Panc1 (cell line): ENCODE data around the gene STAM. TPM values are rescaled to one million over a fixed set of nuclear protein-coding genes. Genes with fewer than 3 reads are reported as not detected.

Experiments
- ATAC-seq: fragments of 200-7000 bp; cut with Tn5 transposase; 2 replicates; pipeline ENCODE4 v1.9.1; 2020; ENCODE audit warnings: mild to moderate bottlenecking, moderate library complexity
- BruUV-seq: library from RNA; stranded (reverse); fragments of 400-500 nt; replicated peaks from 2 replicates; lab custom pipeline; 2021; lab: Mats Ljungman, UMichigan
- CTCF ChIA-PET: fragments of 300-600 bp; sonication (Branson Sonifier 250); formaldehyde crosslinking; loops from one replicate; lab custom pipeline; 2022; ENCODE audit warnings: antibody characterized with exemption; lab: Charles Lee
- POLR2A ChIA-PET: fragments of 300-600 bp; sonication (Branson Sonifier 250); formaldehyde crosslinking; loops from one replicate; lab custom pipeline; 2022; ENCODE audit warnings: antibody characterized with exemption; lab: Charles Lee
- DNase-seq: peaks from one replicate; pipeline ENCODE4 v3.0.0-alpha.2; 2010; ENCODE audit warnings: low read depth, low spot score
- H3K27ac ChIP-seq: 2 replicates; pipeline ENCODE4 v1.5.1; 2011; ENCODE audit warnings: mild to moderate bottlenecking, low read length, inconsistent platforms
- H3K27me3 ChIP-seq: fragments of 200-500 bp; sonication (Bioruptor generic); 2 replicates; pipeline ENCODE4 v1.6.0; 2014; ENCODE audit warnings: low read length, inconsistent platforms; ENCODE audit not compliant: control insufficient read depth, insufficient read depth
- H3K36me3 ChIP-seq: fragments of 200-500 bp; sonication (Bioruptor generic); 2 replicates; pipeline ENCODE4 v1.5.1; 2014; ENCODE audit warnings: inconsistent platforms, mild to moderate bottlenecking, low read length, moderate library complexity; ENCODE audit not compliant: control insufficient read depth, insufficient read depth
- H3K4me1 ChIP-seq: 2 replicates; pipeline ENCODE4 v1.5.1; 2011; ENCODE audit warnings: inconsistent platforms, mild to moderate bottlenecking, low read length, moderate library complexity; ENCODE audit not compliant: control insufficient read depth, insufficient read depth
- H3K4me3 ChIP-seq, 2 experiments: 2 replicates each; pipeline ENCODE4 v1.5.1; 2011 to 2012; ENCODE audit warnings: low read depth in 2 of 2, low read length in 2 of 2, mild to moderate bottlenecking in 2 of 2, inconsistent platforms in 1 of 2, moderate library complexity in 1 of 2
- H3K9me3 ChIP-seq: fragments of 200-500 bp; sonication (Bioruptor generic); 2 replicates; pipeline ENCODE4 v1.5.1; 2014; ENCODE audit warnings: low read depth, mild to moderate bottlenecking, inconsistent platforms, low read length, moderate library complexity; ENCODE audit not compliant: control insufficient read depth, insufficient read depth
- CTCF ChIP-seq: fragments of 450-650 bp; IDR thresholded peaks from 2 replicates; pipeline ENCODE4 v1.5.1; 2017; ENCODE audit warnings: mild to moderate bottlenecking
- POLR2AphosphoS5 ChIP-seq: IDR thresholded peaks from 2 replicates; pipeline ENCODE4 v1.6.1; 2012; ENCODE audit warnings: mild to moderate bottlenecking, low read depth, low read length, moderate library complexity
- SIN3A ChIP-seq: IDR thresholded peaks from 2 replicates; pipeline ENCODE4 v1.6.1; 2012; ENCODE audit warnings: low read depth, mild to moderate bottlenecking, low read length, moderate library complexity, borderline replicate concordance; ENCODE audit not compliant: insufficient read depth
- TCF7L2 ChIP-seq: IDR thresholded peaks from 2 replicates; pipeline ENCODE4 v1.6.1; 2011; ENCODE audit warnings: mild to moderate bottlenecking, low read depth, low read length, inconsistent platforms
- in situ Hi-C: cut with HindIII; loops from 2 replicates; pipeline ENCODE4 v1.10.0; 2016; ENCODE audit warnings: low sequenced_read_pairs, low pct_unique_long_range_greater_than_20kb
- intact Hi-C: fragments of 100-400 bp; cut with micrococcal nuclease; formaldehyde crosslinking; loops from one replicate; pipeline ENCODE4 v1.10.0; 2022; ENCODE audit not compliant: unreplicated experiment
- total RNA-seq: library from RNA; stranded (reverse); gene quantifications from one replicate; pipeline ENCODE4 v1.2.1, GENCODE V29; 2021; ENCODE audit not compliant: unreplicated experiment
- TF ChIP-seq, protein P1 (sequence below), 2 experiments: IDR thresholded peaks; 2 replicates each; pipeline ENCODE4 v1.6.1; 2011 to 2012; ENCODE audit warnings: low read depth in 2 of 2, control low read depth in 1 of 2, low read length in 1 of 2, mild to moderate bottlenecking in 1 of 2, moderate library complexity in 1 of 2; ENCODE audit not compliant: insufficient read depth in 1 of 2

Gene STAM
- total RNA-seq, 1 experiment from 2014 or later = 18.9 TPM

GRCh38 chr10:17668435-17669184 is 24.7 kb downstream of the STAM start:
- ATAC-seq (no peak), DNase-seq (no peak)
- in situ Hi-C loops = no loop called here
- Histone ChIP-seq H3K27me3 (no peaks in the 10 kb centered on the region), H3K4me3 (no peak overlapping the region), H3K36me3 (no peaks in the 10 kb centered on the region; the same call in 1 of the 2 replicates), H3K4me1 (peaks cover 33% of the 10 kb centered on the region), H3K9me3 (no peaks in the 10 kb centered on the region), H3K27ac (no peak overlapping the region)
- CTCF ChIA-PET = no interaction called here
- no TSS peak for BruUV-seq
- POLR2A ChIA-PET = no interaction called here
- TF ChIP-seq, protein P1, sequence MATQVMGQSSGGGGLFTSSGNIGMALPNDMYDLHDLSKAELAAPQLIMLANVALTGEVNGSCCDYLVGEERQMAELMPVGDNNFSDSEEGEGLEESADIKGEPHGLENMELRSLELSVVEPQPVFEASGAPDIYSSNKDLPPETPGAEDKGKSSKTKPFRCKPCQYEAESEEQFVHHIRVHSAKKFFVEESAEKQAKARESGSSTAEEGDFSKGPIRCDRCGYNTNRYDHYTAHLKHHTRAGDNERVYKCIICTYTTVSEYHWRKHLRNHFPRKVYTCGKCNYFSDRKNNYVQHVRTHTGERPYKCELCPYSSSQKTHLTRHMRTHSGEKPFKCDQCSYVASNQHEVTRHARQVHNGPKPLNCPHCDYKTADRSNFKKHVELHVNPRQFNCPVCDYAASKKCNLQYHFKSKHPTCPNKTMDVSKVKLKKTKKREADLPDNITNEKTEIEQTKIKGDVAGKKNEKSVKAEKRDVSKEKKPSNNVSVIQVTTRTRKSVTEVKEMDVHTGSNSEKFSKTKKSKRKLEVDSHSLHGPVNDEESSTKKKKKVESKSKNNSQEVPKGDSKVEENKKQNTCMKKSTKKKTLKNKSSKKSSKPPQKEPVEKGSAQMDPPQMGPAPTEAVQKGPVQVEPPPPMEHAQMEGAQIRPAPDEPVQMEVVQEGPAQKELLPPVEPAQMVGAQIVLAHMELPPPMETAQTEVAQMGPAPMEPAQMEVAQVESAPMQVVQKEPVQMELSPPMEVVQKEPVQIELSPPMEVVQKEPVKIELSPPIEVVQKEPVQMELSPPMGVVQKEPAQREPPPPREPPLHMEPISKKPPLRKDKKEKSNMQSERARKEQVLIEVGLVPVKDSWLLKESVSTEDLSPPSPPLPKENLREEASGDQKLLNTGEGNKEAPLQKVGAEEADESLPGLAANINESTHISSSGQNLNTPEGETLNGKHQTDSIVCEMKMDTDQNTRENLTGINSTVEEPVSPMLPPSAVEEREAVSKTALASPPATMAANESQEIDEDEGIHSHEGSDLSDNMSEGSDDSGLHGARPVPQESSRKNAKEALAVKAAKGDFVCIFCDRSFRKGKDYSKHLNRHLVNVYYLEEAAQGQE (IDR thresholded peaks at IDR 0.05; ENCODE audit: insufficient read depth in 1 of 2, low read depth in 2 of 2, low read length in 1 of 2) = no peak
- no peak for TF ChIP-seq CTCF
- no peak for TF ChIP-seq TCF7L2
- no peak for TF ChIP-seq POLR2AphosphoS5
- TF ChIP-seq SIN3A = no peak
- intact Hi-C loops = no loop called here

DNA sequence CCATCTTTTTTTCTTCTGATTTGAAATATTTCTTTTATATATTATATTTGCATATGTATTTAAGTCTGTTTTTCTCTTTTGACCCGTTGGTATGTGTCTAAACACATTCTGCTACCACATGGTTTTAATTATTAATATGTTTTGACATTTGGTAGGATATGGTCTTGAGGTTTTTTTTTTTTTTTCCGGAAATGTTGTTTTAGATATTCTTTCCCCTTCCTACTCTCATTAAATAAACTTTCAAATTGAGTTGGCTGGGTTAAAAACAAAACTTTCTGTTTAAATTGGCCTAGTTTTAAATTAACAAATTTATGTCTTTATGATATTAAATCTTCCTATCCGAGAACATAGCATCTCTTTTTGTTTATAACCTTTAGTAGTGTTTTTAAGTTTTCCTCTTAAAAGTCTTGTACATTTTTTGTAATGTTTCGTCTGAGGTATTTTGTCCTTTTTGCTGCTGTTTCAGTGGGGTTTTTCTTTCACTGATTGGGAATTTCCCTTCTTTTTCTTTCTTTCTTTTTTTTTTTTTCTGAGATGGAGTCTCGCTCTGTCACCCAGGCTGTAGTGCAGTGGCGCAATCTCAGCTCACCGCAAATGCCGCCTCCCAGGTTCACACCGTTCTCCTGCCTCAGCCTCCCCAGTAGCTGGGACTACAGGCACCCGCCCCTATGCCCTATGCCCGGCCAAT is 25.4 kb downstream of the STAM start:
- H3K36me3 ChIP-seq = no peaks in the 10 kb centered on the region; the same call in 1 of the 2 replicates
- no peak overlapping the region for H3K27ac ChIP-seq
- H3K27me3 ChIP-seq = no peaks in the 10 kb centered on the region
- ATAC-seq = no peak
- CTCF ChIA-PET = no interaction called here
- H3K9me3 ChIP-seq = no peaks in the 10 kb centered on the region
- intact Hi-C loops = no loop called here
- peaks cover 40% of the 10 kb centered on the region for H3K4me1 ChIP-seq
- no peak overlapping the region for H3K4me3 ChIP-seq
- POLR2A ChIA-PET = no interaction called here
- TF ChIP-seq SIN3A = no peak
- TF ChIP-seq TCF7L2 = no peak
- TF ChIP-seq, protein P1 (IDR thresholded peaks at IDR 0.05; ENCODE audit: insufficient read depth in 1 of 2, low read depth in 2 of 2, low read length in 1 of 2) = no peak
- TF ChIP-seq CTCF = no peak
- TF ChIP-seq POLR2AphosphoS5 = no peak
- BruUV-seq = no TSS peak
- DNase-seq = no peak
- in situ Hi-C loops = no loop called here
